Ishikawa (cell line): ENCODE results near the gene VANGL2.

ENCODE experiments used
- CEBPB ChIP-seq: IDR thresholded peaks from 2 replicates; pipeline ENCODE4 v1.6.1; 2012
- CREB1 ChIP-seq: IDR thresholded peaks from 2 replicates; pipeline ENCODE4 v1.6.1; 2012; ENCODE audit warnings: low read depth
- EGR1 ChIP-seq: IDR thresholded peaks from 2 replicates; pipeline ENCODE4 v1.6.1; 2012
- EP300 ChIP-seq: IDR thresholded peaks from 2 replicates; pipeline ENCODE4 v1.6.1; 2012; ENCODE audit warnings: borderline replicate concordance
- FOXM1 ChIP-seq: IDR thresholded peaks from 2 replicates; pipeline ENCODE4 v1.6.1; 2012; ENCODE audit warnings: low read depth, borderline replicate concordance
- NFIC ChIP-seq: IDR thresholded peaks from 2 replicates; pipeline ENCODE4 v1.6.1; 2012
- RAD21 ChIP-seq: IDR thresholded peaks from 2 replicates; pipeline ENCODE4 v1.6.1; 2012; ENCODE audit warnings: low read depth
- TAF1 ChIP-seq: IDR thresholded peaks from 2 replicates; pipeline ENCODE4 v1.6.1; 2012; ENCODE audit warnings: low read depth, mild to moderate bottlenecking
- TCF12 ChIP-seq: IDR thresholded peaks from 2 replicates; pipeline ENCODE4 v1.6.1; 2012; ENCODE audit warnings: low read depth
- TEAD4 ChIP-seq: IDR thresholded peaks from 2 replicates; pipeline ENCODE4 v1.6.1; 2012
- YY1 ChIP-seq: IDR thresholded peaks from 2 replicates; pipeline ENCODE4 v1.6.1; 2012; ENCODE audit warnings: low read depth
- ZBTB7A ChIP-seq: IDR thresholded peaks from 2 replicates; pipeline ENCODE4 v1.6.1; 2012; ENCODE audit warnings: low read depth
- TF ChIP-seq, protein P1 (sequence below): IDR thresholded peaks from 2 replicates; pipeline ENCODE4 v1.6.1; 2012
- TF ChIP-seq, protein P2 (sequence below): IDR thresholded peaks from 2 replicates; pipeline ENCODE4 v1.6.1; 2012
- TF ChIP-seq, protein P3 (sequence below): IDR thresholded peaks from 2 replicates; pipeline ENCODE4 v1.6.1; 2012; ENCODE audit warnings: low read depth, mild to moderate bottlenecking

Gene VANGL2

DNA sequence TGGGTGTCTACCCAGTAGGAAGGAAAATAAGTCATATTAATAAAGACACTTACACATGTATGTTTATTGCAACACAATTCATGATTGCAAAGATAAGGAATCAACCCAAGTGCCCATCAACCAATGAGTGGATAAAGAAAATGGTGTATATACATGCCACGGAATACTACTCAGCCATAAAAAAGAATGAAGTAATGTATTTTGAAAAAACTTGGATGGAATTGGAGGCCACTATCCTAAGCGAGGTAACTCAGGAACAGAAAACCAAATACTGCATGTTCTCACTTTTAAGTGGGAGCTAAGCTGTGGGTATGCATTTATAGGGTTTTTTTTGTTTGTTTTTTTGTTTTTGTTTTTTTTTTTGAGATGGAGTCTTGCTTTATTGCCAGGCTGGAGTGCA, 49.1 kb downstream of the VANGL2 start:
- TF ChIP-seq RAD21, result no peak
- TF ChIP-seq EGR1, result no peak
- TF ChIP-seq CEBPB, result no peak
- no peak for TF ChIP-seq TEAD4
- TF ChIP-seq ZBTB7A, result no peak

DNA sequence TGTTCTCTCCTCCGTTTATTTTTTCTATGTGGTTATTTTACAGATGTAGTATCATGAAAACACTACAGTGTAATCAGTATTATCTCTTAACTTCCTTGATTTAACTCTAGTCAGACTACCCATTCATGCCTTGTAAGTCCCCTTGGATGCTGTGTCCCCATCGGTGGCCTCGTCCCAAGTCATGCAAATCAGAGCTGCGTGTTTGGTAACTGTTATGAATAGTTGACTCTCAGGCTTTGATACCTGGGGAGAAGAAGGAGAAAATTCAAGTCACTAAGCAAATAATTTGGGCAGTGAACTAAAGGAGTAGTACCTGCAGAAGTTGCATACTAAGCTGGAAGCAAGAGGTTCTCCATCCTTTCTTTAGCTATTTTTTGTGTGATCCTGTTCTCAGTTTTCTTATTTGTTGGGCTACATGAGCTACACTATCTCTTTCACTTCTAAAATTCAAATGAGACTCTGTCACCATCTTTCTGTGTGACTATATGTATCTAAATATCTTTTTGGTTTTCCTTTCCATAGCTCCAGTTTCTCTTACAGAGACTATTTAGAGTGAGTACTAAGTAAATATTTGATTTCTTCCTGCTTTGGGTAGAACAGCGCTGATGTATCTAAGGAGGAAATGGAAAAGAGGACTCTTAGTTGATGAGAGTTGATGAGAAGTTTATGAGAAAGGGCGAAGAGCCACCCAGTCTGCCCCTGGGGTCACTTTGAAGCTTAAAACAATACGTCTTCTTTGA, 50.9 kb downstream of the VANGL2 start:
- TF ChIP-seq TCF12 (no peak), TEAD4 (no peak), EGR1 (no peak), YY1 (no peak), RAD21 (no peak), FOXM1 (no peak), TAF1 (no peak), NFIC (no peak)
- TF ChIP-seq, protein P1, sequence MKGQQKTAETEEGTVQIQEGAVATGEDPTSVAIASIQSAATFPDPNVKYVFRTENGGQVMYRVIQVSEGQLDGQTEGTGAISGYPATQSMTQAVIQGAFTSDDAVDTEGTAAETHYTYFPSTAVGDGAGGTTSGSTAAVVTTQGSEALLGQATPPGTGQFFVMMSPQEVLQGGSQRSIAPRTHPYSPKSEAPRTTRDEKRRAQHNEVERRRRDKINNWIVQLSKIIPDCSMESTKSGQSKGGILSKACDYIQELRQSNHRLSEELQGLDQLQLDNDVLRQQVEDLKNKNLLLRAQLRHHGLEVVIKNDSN, result no peak

DNA sequence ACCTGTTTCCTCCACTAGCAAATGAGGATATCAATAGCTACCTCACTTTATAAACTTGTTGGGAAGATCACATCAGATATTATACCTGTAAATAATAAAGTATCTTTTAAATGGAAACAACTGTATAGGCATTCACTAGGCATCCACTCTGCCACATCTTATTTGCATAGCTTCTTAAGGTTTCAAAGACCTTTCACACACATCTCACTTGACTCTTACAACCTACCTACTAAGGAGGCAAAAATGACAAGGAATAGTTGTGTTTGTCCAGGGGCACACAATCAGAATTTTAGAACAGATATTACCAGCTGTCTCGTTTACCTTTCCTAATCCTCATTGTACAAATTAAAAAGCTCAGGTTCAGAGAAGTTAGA, 51.5 kb downstream of the VANGL2 start:
- no peak for TF ChIP-seq NFIC
- no peak for TF ChIP-seq EP300
- TF ChIP-seq FOXM1, result no peak
- TF ChIP-seq TAF1, result no peak
- TF ChIP-seq TCF12, result no peak
- no peak for TF ChIP-seq ZBTB7A
- TF ChIP-seq YY1, result no peak
- TF ChIP-seq, protein P2, sequence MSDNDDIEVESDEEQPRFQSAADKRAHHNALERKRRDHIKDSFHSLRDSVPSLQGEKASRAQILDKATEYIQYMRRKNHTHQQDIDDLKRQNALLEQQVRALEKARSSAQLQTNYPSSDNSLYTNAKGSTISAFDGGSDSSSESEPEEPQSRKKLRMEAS, result no peak
- TF ChIP-seq TEAD4, result no peak
- TF ChIP-seq, protein P3, sequence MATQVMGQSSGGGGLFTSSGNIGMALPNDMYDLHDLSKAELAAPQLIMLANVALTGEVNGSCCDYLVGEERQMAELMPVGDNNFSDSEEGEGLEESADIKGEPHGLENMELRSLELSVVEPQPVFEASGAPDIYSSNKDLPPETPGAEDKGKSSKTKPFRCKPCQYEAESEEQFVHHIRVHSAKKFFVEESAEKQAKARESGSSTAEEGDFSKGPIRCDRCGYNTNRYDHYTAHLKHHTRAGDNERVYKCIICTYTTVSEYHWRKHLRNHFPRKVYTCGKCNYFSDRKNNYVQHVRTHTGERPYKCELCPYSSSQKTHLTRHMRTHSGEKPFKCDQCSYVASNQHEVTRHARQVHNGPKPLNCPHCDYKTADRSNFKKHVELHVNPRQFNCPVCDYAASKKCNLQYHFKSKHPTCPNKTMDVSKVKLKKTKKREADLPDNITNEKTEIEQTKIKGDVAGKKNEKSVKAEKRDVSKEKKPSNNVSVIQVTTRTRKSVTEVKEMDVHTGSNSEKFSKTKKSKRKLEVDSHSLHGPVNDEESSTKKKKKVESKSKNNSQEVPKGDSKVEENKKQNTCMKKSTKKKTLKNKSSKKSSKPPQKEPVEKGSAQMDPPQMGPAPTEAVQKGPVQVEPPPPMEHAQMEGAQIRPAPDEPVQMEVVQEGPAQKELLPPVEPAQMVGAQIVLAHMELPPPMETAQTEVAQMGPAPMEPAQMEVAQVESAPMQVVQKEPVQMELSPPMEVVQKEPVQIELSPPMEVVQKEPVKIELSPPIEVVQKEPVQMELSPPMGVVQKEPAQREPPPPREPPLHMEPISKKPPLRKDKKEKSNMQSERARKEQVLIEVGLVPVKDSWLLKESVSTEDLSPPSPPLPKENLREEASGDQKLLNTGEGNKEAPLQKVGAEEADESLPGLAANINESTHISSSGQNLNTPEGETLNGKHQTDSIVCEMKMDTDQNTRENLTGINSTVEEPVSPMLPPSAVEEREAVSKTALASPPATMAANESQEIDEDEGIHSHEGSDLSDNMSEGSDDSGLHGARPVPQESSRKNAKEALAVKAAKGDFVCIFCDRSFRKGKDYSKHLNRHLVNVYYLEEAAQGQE, result no peak
- TF ChIP-seq CREB1, result no peak
- TF ChIP-seq, protein P1, result no peak
- no peak for TF ChIP-seq CEBPB

DNA sequence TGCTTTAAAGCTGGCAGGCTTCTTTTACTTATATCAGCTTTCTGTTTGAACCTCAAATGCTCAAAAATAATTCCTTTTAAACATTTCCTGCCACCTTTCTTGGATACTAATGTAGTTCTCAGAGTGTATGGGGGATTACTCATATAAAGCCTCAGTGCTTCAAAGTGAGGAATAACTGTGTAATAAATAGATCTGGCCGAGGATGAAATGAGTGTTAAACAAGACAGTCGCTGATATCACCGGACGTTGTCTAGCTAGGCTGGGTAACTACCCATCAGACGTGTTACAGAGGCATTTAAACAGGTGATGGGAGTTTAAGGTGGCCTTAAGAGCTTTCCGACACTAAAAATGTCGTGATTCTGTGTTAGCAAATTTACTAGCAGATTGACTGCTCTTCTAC, 53.1 kb downstream of the VANGL2 start:
- TF ChIP-seq NFIC, result no peak
- no peak for TF ChIP-seq ZBTB7A
- TF ChIP-seq, protein P3, result no peak
- TF ChIP-seq YY1, result no peak
- TF ChIP-seq, protein P2, result no peak
- TF ChIP-seq CEBPB, result no peak
- no peak for TF ChIP-seq EP300
- TF ChIP-seq EGR1, result no peak
- TF ChIP-seq, protein P1, result no peak
- no peak for TF ChIP-seq TEAD4

DNA sequence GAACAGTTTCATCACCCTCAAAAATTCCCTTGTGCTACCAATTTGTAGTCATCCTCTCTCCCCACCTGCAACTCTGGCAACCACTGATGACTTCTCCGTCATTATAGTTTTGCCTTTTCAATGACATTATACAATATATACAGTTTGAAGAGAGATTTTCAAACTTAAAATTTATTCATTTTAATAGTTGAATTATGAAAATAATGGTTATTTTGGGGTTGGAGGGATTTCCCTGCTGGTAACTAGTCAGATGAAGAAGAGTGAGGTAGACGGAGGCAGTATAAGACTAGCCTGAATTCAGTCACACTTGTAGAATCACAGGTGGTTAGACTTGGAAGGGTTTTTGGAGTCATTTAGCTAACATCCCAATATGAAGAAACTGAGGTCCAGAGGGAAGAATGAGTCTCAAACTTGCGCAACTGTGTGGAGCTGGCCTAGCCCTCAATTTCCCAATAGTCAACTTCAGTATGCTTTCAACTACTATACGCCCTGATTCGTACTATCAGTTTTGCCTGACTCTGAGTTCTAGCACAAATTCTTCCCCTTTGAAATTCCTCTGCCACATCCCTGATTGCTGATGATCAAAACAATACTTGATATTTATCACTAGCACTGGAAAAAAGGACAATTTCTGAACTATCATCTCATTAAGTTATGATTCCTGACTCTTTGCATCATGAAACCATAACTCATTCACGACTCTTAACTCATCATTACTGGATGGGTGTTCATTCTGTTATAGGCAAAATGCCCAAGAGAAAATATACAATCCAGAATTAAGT, 54.2 kb downstream of the VANGL2 start:
- TF ChIP-seq EP300 (no peak), TCF12 (no peak), RAD21 (no peak), NFIC (no peak), FOXM1 (no peak), EGR1 (no peak)

DNA sequence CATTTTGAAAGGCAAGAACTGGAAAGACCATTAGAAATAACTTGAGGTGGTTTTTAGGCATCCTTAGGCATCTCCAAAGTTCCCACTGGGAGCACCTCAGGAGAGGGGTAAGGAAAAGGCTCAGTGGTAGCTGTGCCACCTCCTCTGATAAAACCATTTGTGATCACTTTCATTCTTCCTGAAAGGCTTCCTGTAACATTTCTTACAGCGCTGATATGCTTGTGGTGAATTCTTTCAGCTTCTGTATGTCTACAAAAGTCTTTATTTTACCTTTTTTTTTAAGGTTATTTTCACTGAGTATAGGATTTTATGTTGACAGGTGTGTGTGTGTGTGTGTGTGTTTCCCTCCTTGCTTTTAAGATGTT, 54.8 kb downstream of the VANGL2 start:
- TF ChIP-seq, protein P2, result no peak
- TF ChIP-seq, protein P1, result no peak
- TF ChIP-seq EP300, result no peak
- TF ChIP-seq RAD21, result no peak
- TF ChIP-seq CREB1, result no peak
- TF ChIP-seq TAF1, result no peak
- TF ChIP-seq TCF12, result no peak
- TF ChIP-seq YY1, result no peak
- TF ChIP-seq EGR1, result no peak
- no peak for TF ChIP-seq NFIC
